Measurements from ENCODE around the gene COLGALT1.

Gene COLGALT1

GRCh38 chr19:17539238-17540117, 16.0 kb upstream of the COLGALT1 start:
- H3K4me2 ChIP-seq (ENCODE audit: insufficient read depth, low read length, poor library complexity, severe bottlenecking), result peak overlapping the region; percentile 97
- peaks cover under 1 to 1% of the 10 kb centered on the region in 2 donors for H3K9me3 ChIP-seq (replicated peaks in 1 of 2; ENCODE audit: control insufficient read depth in 2 of 2, insufficient read depth in 1 of 2, low read depth in 1 of 2, low read length in 2 of 2)
- WGBS, 2 donors (ENCODE audit: extremely low coverage in 2 of 2, insufficient read length in 2 of 2, insufficient replicate concordance in 1 of 2), result no CpG with 5 or more reads among the region's 82 CpGs
- H2AK5ac ChIP-seq (ENCODE audit: low read depth, low read length), result no peak overlapping the region
- peak overlapping the region; percentile 88 for H3K18ac ChIP-seq (ENCODE audit: low read length)
- H3K27me3 ChIP-seq (ENCODE audit: control insufficient read depth in 3 of 3, insufficient read depth in 3 of 3, low read depth in 1 of 3, low read length in 3 of 3), result peaks cover 0 to 7% (median 0%) of the 10 kb centered on the region in 3 experiments
- no peaks in the 10 kb centered on the region for H3K36me3 ChIP-seq (replicated peaks in 1 of 2; ENCODE audit: control insufficient read depth in 2 of 2, insufficient read depth in 2 of 2, low read length in 2 of 2)
- no peak overlapping the region for H3K27ac ChIP-seq (replicated peaks; ENCODE audit: low read length)
- H2BK12ac ChIP-seq (ENCODE audit: low read length), result no peak overlapping the region
- no peak overlapping the region for H3K14ac ChIP-seq (ENCODE audit: low read length)
- H3K79me1 ChIP-seq (ENCODE audit: low read depth, low read length), result no peaks in the 10 kb centered on the region
- peak overlapping the region; percentile 76 for H3K9ac ChIP-seq (ENCODE audit: low read depth, low read length, poor library complexity)
- peak overlapping the region; percentile 57 to 79 for H3K4me3 ChIP-seq (ENCODE audit: low read length in 2 of 2)
- no peak overlapping the region for H2BK15ac ChIP-seq (ENCODE audit: low read length)
- H3K4me1 ChIP-seq (ENCODE audit: control insufficient read depth in 2 of 2, insufficient read depth in 1 of 2, low read depth in 1 of 2, low read length in 2 of 2), result peaks cover 0 to 5% of the 10 kb centered on the region in 2 donors
- H3K23ac ChIP-seq (ENCODE audit: low read depth, low read length, poor library complexity), result peak overlapping the region; percentile 61
- no peak overlapping the region for H2BK120ac ChIP-seq (ENCODE audit: low read depth, low read length)
- no peak overlapping the region for H3K4ac ChIP-seq (ENCODE audit: low read length)
- no peak overlapping the region for H4K8ac ChIP-seq (ENCODE audit: low read depth, low read length)
- peak overlapping the region; percentile 93 for H2AFZ ChIP-seq (ENCODE audit: low read length)
- peak overlapping the region; percentile 80 for H2BK5ac ChIP-seq (ENCODE audit: low read length)
- H4K91ac ChIP-seq (ENCODE audit: low read depth, low read length, poor library complexity), result no peak overlapping the region
- peak; percentile 95 for DNase-seq (ENCODE audit: low spot score)

- Histone ChIP-seq H3K4me1 (ENCODE audit: control insufficient read depth in 2 of 2, insufficient read depth in 1 of 2, low read depth in 1 of 2, low read length in 2 of 2) (peaks cover 0 to 5% of the 10 kb centered on the region in 2 donors), H2BK12ac (ENCODE audit: low read length) (peak overlapping the region; percentile 12), H3K27ac (replicated peaks; ENCODE audit: low read length) (no peak overlapping the region), H3K36me3 (replicated peaks in 1 of 2; ENCODE audit: control insufficient read depth in 2 of 2, insufficient read depth in 2 of 2, low read length in 2 of 2) (no peaks in the 10 kb centered on the region), H2BK120ac (ENCODE audit: low read depth, low read length) (no peak overlapping the region), H2BK15ac (ENCODE audit: low read length) (no peak overlapping the region), H3K4ac (ENCODE audit: low read length) (no peak overlapping the region), H3K79me1 (ENCODE audit: low read depth, low read length) (no peaks in the 10 kb centered on the region), H3K27me3 (ENCODE audit: control insufficient read depth in 3 of 3, insufficient read depth in 3 of 3, low read depth in 1 of 3, low read length in 3 of 3) (peaks cover 0 to 6% (median 0%) of the 10 kb centered on the region in 3 experiments), H3K18ac (ENCODE audit: low read length) (peak overlapping the region; percentile 7), H2AFZ (ENCODE audit: low read length) (no peak overlapping the region), H3K14ac (ENCODE audit: low read length) (no peak overlapping the region), H4K91ac (ENCODE audit: low read depth, low read length, poor library complexity) (no peak overlapping the region), H2AK5ac (ENCODE audit: low read depth, low read length) (peak overlapping the region; percentile 28), H3K9me3 (replicated peaks in 1 of 2; ENCODE audit: control insufficient read depth in 2 of 2, insufficient read depth in 1 of 2, low read depth in 1 of 2, low read length in 2 of 2) (peaks cover 0 to 4% of the 10 kb centered on the region in 2 donors), H3K4me3 (ENCODE audit: low read length in 2 of 2) (no peak overlapping the region), H4K8ac (ENCODE audit: low read depth, low read length) (no peak overlapping the region), H3K4me2 (ENCODE audit: insufficient read depth, low read length, poor library complexity, severe bottlenecking) (no peak overlapping the region), H3K23ac (ENCODE audit: low read depth, low read length, poor library complexity) (no peak overlapping the region), H3K9ac (ENCODE audit: low read depth, low read length, poor library complexity) (peak overlapping the region; percentile 50), H2BK5ac (ENCODE audit: low read length) (no peak overlapping the region)
- no peak for DNase-seq (ENCODE audit: low spot score)
- no CpG with 5 or more reads among the region's 30 CpGs for WGBS, 2 donors (ENCODE audit: extremely low coverage in 2 of 2, insufficient read length in 2 of 2, insufficient replicate concordance in 1 of 2)
Observed at GRCh38 chr19:17540174-17540573, 15.3 kb upstream of the COLGALT1 start.

GRCh38 chr19:17541184-17541759, 14.2 kb upstream of the COLGALT1 start:
- Histone ChIP-seq H3K79me1 (ENCODE audit: low read depth, low read length) (no peaks in the 10 kb centered on the region), H3K9ac (ENCODE audit: low read depth, low read length, poor library complexity) (no peak overlapping the region), H2BK12ac (ENCODE audit: low read length) (no peak overlapping the region), H2BK120ac (ENCODE audit: low read depth, low read length) (no peak overlapping the region), H3K4me2 (ENCODE audit: insufficient read depth, low read length, poor library complexity, severe bottlenecking) (no peak overlapping the region), H3K27ac (replicated peaks; ENCODE audit: low read length) (no peak overlapping the region), H4K8ac (ENCODE audit: low read depth, low read length) (no peak overlapping the region), H2BK5ac (ENCODE audit: low read length) (no peak overlapping the region), H3K14ac (ENCODE audit: low read length) (no peak overlapping the region), H3K18ac (ENCODE audit: low read length) (no peak overlapping the region), H3K4me1 (ENCODE audit: control insufficient read depth in 2 of 2, insufficient read depth in 1 of 2, low read depth in 1 of 2, low read length in 2 of 2) (peaks cover 5 to 7% of the 10 kb centered on the region in 2 donors), H3K9me3 (replicated peaks in 1 of 2; ENCODE audit: control insufficient read depth in 2 of 2, insufficient read depth in 1 of 2, low read depth in 1 of 2, low read length in 2 of 2) (peaks cover 0 to 4% of the 10 kb centered on the region in 2 donors), H4K91ac (ENCODE audit: low read depth, low read length, poor library complexity) (no peak overlapping the region), H3K4me3 (ENCODE audit: low read length in 2 of 2) (no peak overlapping the region), H3K23ac (ENCODE audit: low read depth, low read length, poor library complexity) (no peak overlapping the region), H2AFZ (ENCODE audit: low read length) (no peak overlapping the region), H2AK5ac (ENCODE audit: low read depth, low read length) (no peak overlapping the region), H3K4ac (ENCODE audit: low read length) (no peak overlapping the region), H2BK15ac (ENCODE audit: low read length) (no peak overlapping the region), H3K36me3 (replicated peaks in 1 of 2; ENCODE audit: control insufficient read depth in 2 of 2, insufficient read depth in 2 of 2, low read length in 2 of 2) (no peaks in the 10 kb centered on the region), H3K27me3 (ENCODE audit: control insufficient read depth in 3 of 3, insufficient read depth in 3 of 3, low read depth in 1 of 3, low read length in 3 of 3) (peaks cover 0 to 6% (median 0%) of the 10 kb centered on the region in 3 experiments)
- no peak for DNase-seq (ENCODE audit: low spot score)
- no CpG with 5 or more reads among the region's 4 CpGs for WGBS, 2 donors (ENCODE audit: extremely low coverage in 2 of 2, insufficient read length in 2 of 2, insufficient replicate concordance in 1 of 2)

GRCh38 chr19:17542042-17542441, 13.4 kb upstream of the COLGALT1 start:
- Histone ChIP-seq H3K9ac (ENCODE audit: low read depth, low read length, poor library complexity) (no peak overlapping the region), H2BK120ac (ENCODE audit: low read depth, low read length) (no peak overlapping the region), H2BK12ac (ENCODE audit: low read length) (no peak overlapping the region), H3K27me3 (ENCODE audit: control insufficient read depth in 3 of 3, insufficient read depth in 3 of 3, low read depth in 1 of 3, low read length in 3 of 3) (peaks cover 0 to 6% (median 0%) of the 10 kb centered on the region in 3 experiments), H2BK15ac (ENCODE audit: low read length) (peak overlapping the region; percentile 52), H3K14ac (ENCODE audit: low read length) (no peak overlapping the region), H3K27ac (replicated peaks; ENCODE audit: low read length) (no peak overlapping the region), H4K8ac (ENCODE audit: low read depth, low read length) (no peak overlapping the region), H3K4me1 (ENCODE audit: control insufficient read depth in 2 of 2, insufficient read depth in 1 of 2, low read depth in 1 of 2, low read length in 2 of 2) (peaks cover 7 to 9% of the 10 kb centered on the region in 2 donors), H2AK5ac (ENCODE audit: low read depth, low read length) (peak overlapping the region; percentile 85), H3K4me3 (ENCODE audit: low read length in 2 of 2) (no peak overlapping the region), H3K23ac (ENCODE audit: low read depth, low read length, poor library complexity) (no peak overlapping the region), H3K9me3 (replicated peaks in 1 of 2; ENCODE audit: control insufficient read depth in 2 of 2, insufficient read depth in 1 of 2, low read depth in 1 of 2, low read length in 2 of 2) (peaks cover 0 to 4% of the 10 kb centered on the region in 2 donors), H4K91ac (ENCODE audit: low read depth, low read length, poor library complexity) (no peak overlapping the region), H3K18ac (ENCODE audit: low read length) (peak overlapping the region; percentile 45), H3K4ac (ENCODE audit: low read length) (no peak overlapping the region), H3K79me1 (ENCODE audit: low read depth, low read length) (no peaks in the 10 kb centered on the region), H2BK5ac (ENCODE audit: low read length) (no peak overlapping the region), H3K4me2 (ENCODE audit: insufficient read depth, low read length, poor library complexity, severe bottlenecking) (no peak overlapping the region), H2AFZ (ENCODE audit: low read length) (no peak overlapping the region), H3K36me3 (replicated peaks in 1 of 2; ENCODE audit: control insufficient read depth in 2 of 2, insufficient read depth in 2 of 2, low read length in 2 of 2) (no peaks in the 10 kb centered on the region)
- DNase-seq (ENCODE audit: low spot score), result no peak
- WGBS, 2 donors (ENCODE audit: extremely low coverage in 2 of 2, insufficient read length in 2 of 2, insufficient replicate concordance in 1 of 2), result no CpG with 5 or more reads among the region's 15 CpGs

Measured in neuronal stem cell (in vitro differentiated cells).